ENCODE data around the gene TLL2. TPM values are rescaled to one million over a fixed set of nuclear protein-coding genes. Genes with fewer than 3 reads are reported as not detected.
A peak's percentile ranks its signal among the peaks of the same experiment; 100 is the strongest.

Gene TLL2
- total RNA-seq, 1 experiment from 2014 or later = 0.18 TPM

GRCh38 chr10:96321822-96322221 lies 191.9 kb downstream of the TLL2 start:
- ChIA-PET CTCF (no interaction called here), POLR2A (ENCODE audit: unreplicated experiment) (no interaction called here)
- H3K4me3 ChIP-seq (ENCODE audit: low read length) = no peak overlapping the region
- TF ChIP-seq EZH2 (IDR thresholded peaks at IDR 0.05; ENCODE audit: low read length, unreplicated experiment) (no peak), CTCF (conservative IDR thresholded peaks at IDR 0.05; ENCODE audit: low read depth, low read length) (0 out of 2 replicates have a peak, but pooled peaks have one; percentile 20)
- no peaks in the 10 kb centered on the region for H3K79me2 ChIP-seq (ENCODE audit: low read length)
- H3K36me3 ChIP-seq (ENCODE audit: low read depth, low read length) = no peaks in the 10 kb centered on the region
- BruUV-seq (replicated peaks) = no TSS peak
- DNase-seq = no peak
- no peak overlapping the region for H3K27ac ChIP-seq (ENCODE audit: low read length)
- no peaks in the 10 kb centered on the region for H3K9me3 ChIP-seq (ENCODE audit: low read length)
- H3K4me2 ChIP-seq (ENCODE audit: low read length) = no peak overlapping the region
- no peak overlapping the region for H2AFZ ChIP-seq (ENCODE audit: low read length)
- no peak overlapping the region for H3K9ac ChIP-seq (ENCODE audit: low read length)
- no peaks in the 10 kb centered on the region for H3F3A ChIP-seq (ENCODE audit: low read length, unreplicated experiment)
- H3K9me2 ChIP-seq (replicated peaks; ENCODE audit: low read length) = no peaks in the 10 kb centered on the region
- intact Hi-C loops (cut with micrococcal nuclease) = no loop called here
- H3K4me1 ChIP-seq (ENCODE audit: insufficient read depth, low read length) = no peaks in the 10 kb centered on the region
- H3K27me3 ChIP-seq (ENCODE audit: low read length) = peaks cover 81% of the 10 kb centered on the region
- H4K20me1 ChIP-seq (ENCODE audit: low read length) = no peaks in the 10 kb centered on the region
- ATAC-seq = no peak

DNA sequence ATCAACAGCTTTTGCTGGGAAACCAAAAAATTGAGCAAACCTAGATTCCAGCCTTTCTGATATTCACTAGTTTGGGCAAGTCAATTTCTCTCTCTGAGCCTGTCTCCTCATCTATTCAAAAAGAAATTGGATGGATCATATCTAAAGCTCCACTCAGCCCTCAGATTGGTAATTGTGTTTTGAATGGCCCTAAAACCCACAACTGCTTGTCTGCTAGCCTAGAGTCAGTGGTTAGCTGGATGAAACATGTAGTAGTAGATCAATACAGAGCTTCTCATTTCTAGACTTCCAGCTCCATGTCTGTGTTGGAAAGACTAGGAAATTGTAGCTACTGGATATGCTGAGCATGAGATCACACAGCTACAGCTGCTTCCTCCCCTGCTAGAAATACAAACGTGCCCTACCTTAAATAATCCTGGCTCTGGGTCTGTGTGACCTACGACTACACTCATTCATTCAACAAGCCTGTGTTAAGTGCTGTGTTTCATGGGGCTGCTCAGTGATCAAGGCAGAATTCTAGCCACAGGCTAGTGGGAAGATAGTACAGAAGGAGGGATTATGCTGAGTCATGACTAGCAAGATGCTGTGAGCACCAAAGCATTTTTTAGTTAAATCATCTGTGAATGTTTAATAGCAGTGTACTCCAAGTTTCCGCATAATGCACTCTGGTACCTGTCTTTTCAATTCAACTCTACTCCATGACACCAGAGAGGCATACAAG lies 193.8 kb downstream of the TLL2 start:
- DNase-seq (no peak), ATAC-seq (no peak)
- Histone ChIP-seq H3K4me3 (ENCODE audit: low read length) (no peak overlapping the region), H3K79me2 (ENCODE audit: low read length) (no peaks in the 10 kb centered on the region), H3F3A (ENCODE audit: low read length, unreplicated experiment) (no peaks in the 10 kb centered on the region), H3K9me3 (ENCODE audit: low read length) (no peaks in the 10 kb centered on the region), H3K4me2 (ENCODE audit: low read length) (no peak overlapping the region), H3K9me2 (replicated peaks; ENCODE audit: low read length) (no peaks in the 10 kb centered on the region), H3K9ac (ENCODE audit: low read length) (no peak overlapping the region), H2AFZ (ENCODE audit: low read length) (no peak overlapping the region), H3K4me1 (ENCODE audit: insufficient read depth, low read length) (no peaks in the 10 kb centered on the region), H3K36me3 (ENCODE audit: low read depth, low read length) (no peaks in the 10 kb centered on the region), H3K27me3 (ENCODE audit: low read length) (peaks cover 74% of the 10 kb centered on the region), H3K27ac (ENCODE audit: low read length) (no peak overlapping the region), H4K20me1 (ENCODE audit: low read length) (no peaks in the 10 kb centered on the region)
- intact Hi-C loops (cut with micrococcal nuclease) = no loop called here
- ChIA-PET CTCF (no interaction called here), POLR2A (ENCODE audit: unreplicated experiment) (no interaction called here)
- BruUV-seq (replicated peaks) = no TSS peak
- TF ChIP-seq CTCF (conservative IDR thresholded peaks at IDR 0.05; ENCODE audit: low read depth, low read length) (no peak), EZH2phosphoT487 (IDR thresholded peaks at IDR 0.05; ENCODE audit: borderline replicate concordance, low read length) (no peak), EZH2 (IDR thresholded peaks at IDR 0.05; ENCODE audit: low read length, unreplicated experiment) (no peak)

- no TSS peak for BruUV-seq (replicated peaks)
- CTCF ChIA-PET = no interaction called here
These were observed 196.5 kb downstream of the TLL2 start for GRCh38 chr10:96317067-96317833.

More at GRCh38 chr10:96317067-96317833, 196.5 kb downstream of the TLL2 start:
- Histone ChIP-seq H3K27me3 (ENCODE audit: low read length) (peaks cover 60% of the 10 kb centered on the region), H2AFZ (ENCODE audit: low read length) (no peak overlapping the region), H3K4me2 (ENCODE audit: low read length) (no peak overlapping the region), H3K79me2 (ENCODE audit: low read length) (no peaks in the 10 kb centered on the region), H3K9me2 (replicated peaks; ENCODE audit: low read length) (no peaks in the 10 kb centered on the region), H3K9me3 (ENCODE audit: low read length) (no peaks in the 10 kb centered on the region), H3K4me1 (ENCODE audit: insufficient read depth, low read length) (no peaks in the 10 kb centered on the region), H3F3A (ENCODE audit: low read length, unreplicated experiment) (no peaks in the 10 kb centered on the region), H3K27ac (ENCODE audit: low read length) (no peak overlapping the region), H4K20me1 (ENCODE audit: low read length) (no peaks in the 10 kb centered on the region), H3K4me3 (ENCODE audit: low read length) (no peak overlapping the region), H3K9ac (ENCODE audit: low read length) (no peak overlapping the region), H3K36me3 (ENCODE audit: low read depth, low read length) (no peaks in the 10 kb centered on the region)
- intact Hi-C loops (cut with micrococcal nuclease) = no loop called here
- TF ChIP-seq CTCF (conservative IDR thresholded peaks at IDR 0.05; ENCODE audit: low read depth, low read length) (peak; percentile 26; the same call in 1 of the 2 replicates), EZH2phosphoT487 (IDR thresholded peaks at IDR 0.05; ENCODE audit: borderline replicate concordance, low read length) (no peak)
- ATAC-seq (no peak), DNase-seq (no peak)
- POLR2A ChIA-PET (ENCODE audit: unreplicated experiment) = no interaction called here
